ENCODE results near the gene ACTL7B.

GRCh38 chr9:108854094-108854493 lies 1.7 kb downstream of the ACTL7B start:
- TF ChIP-seq CTCF (IDR thresholded peaks at IDR 0.05; ENCODE audit: poor library complexity), result no peak
- no peak for TF ChIP-seq EZH2 (IDR thresholded peaks at IDR 0.05; ENCODE audit: borderline replicate concordance)

Data from hepatocyte (in vitro differentiated cells).